ENCODE measurements around the gene NKAIN1. TPM values are rescaled to one million over a fixed set of nuclear protein-coding genes. Genes with fewer than 3 reads are reported as not detected.
A peak's percentile ranks its signal among the peaks of the same experiment; 100 is the strongest.
"Not testable (repeated sequence)": the region's sequence is repeated elsewhere in the genome, so short reads cannot be mapped to it uniquely, and the experiment has no call there.

NKAIN1 gene
- total RNA-seq, 5 donors from 2014 or later (not counting 1 experiment from before 2014, with no cell fraction given) = 0.13 TPM; not detected in 4

GRCh38 chr1:31266547-31266946 lies 26.9 kb upstream of the NKAIN1 start:
- POLR2A ChIA-PET = interaction anchor here in 1 of 2 donors (1.1 kb wide), 1 partner anchor 30 kb away, joined by 3 read pairs; the partner anchor contains the start of genes SNRNP40 and ZCCHC17
- Mint-ChIP-seq H3K27ac (no peak overlapping the region), H3K4me1 (no peaks in the 10 kb centered on the region)

DNA sequence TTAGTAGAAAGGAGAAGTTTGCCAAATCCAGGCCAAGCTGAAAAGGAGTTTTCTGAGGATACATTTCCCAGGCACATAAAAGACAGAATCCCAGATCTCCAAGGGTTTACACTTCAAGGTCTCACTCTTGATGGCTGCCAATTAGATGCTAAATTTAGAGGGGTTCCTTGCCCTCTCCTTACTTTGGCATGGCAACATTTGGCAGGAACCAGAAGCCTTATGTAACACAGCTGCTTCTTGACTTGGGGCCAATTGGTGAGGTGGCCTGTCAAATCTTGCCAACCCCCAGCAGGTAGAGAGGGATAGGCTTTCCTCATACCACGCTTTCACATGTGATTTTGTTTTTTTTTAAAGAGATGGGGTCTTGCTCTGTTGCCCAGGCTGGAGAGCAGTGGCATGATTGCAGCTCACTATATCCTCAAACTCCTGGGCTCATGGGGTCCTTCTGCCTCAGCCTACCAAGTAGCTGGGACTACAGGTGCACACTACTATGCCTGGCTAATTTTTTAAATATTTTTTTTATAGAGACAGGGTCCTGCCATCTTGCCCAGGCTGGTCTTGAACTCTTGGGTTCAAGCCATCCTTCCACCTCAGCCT lies 25.2 kb upstream of the NKAIN1 start:
- WGBS (ENCODE audit: insufficient coverage) = no CpG with 5 or more reads among the region's 1 CpG
- no peak for DNase-seq
- Mint-ChIP-seq H3K27ac (peak overlapping the region in 1 of 2 donors; percentile 34), H3K9me3 (no peaks in the 10 kb centered on the region), H3K27me3 (no peaks in the 10 kb centered on the region), H3K36me3 (peaks cover 61% of the 10 kb centered on the region), H3K4me3 (no peak overlapping the region), H3K4me1 (no peaks in the 10 kb centered on the region)
- ChIA-PET POLR2A (no interaction called here), CTCF (no interaction called here)
- no peak for ATAC-seq (replicated peaks in 1 of 4)
- no peak overlapping the region for H3K4me3 ChIP-seq (ENCODE audit: control insufficient read depth in 1 of 2, extremely low read depth in 1 of 2, low read length in 1 of 2)
- peaks cover 16 to 70% of the 10 kb centered on the region in 2 donors for H3K36me3 ChIP-seq (ENCODE audit: control insufficient read depth in 2 of 2, extremely low read depth in 1 of 2, insufficient read depth in 1 of 2, low read length in 1 of 2)
- H3K27ac ChIP-seq (ENCODE audit: low read length) = no peak overlapping the region
- H3K27me3 ChIP-seq (replicated peaks in 1 of 2; ENCODE audit: control insufficient read depth in 2 of 2, extremely low read depth in 1 of 2, insufficient read depth in 2 of 2, low read length in 1 of 2) = no peaks in the 10 kb centered on the region
- no peaks in the 10 kb centered on the region for H3K4me1 ChIP-seq (ENCODE audit: control insufficient read depth in 1 of 2, extremely low read depth in 1 of 2, insufficient read depth in 2 of 2, low read length in 2 of 2)
- H3K9me3 ChIP-seq = no peaks in the 10 kb centered on the region

More at GRCh38 chr1:31266547-31266946, 26.9 kb upstream of the NKAIN1 start:
- CTCF ChIA-PET = no interaction called here
- Mint-ChIP-seq H3K27me3 (no peaks in the 10 kb centered on the region), H3K4me3 (no peak overlapping the region), H3K36me3 (peaks cover 64% of the 10 kb centered on the region), H3K9me3 (no peaks in the 10 kb centered on the region)
- WGBS (ENCODE audit: insufficient coverage) = 80% methylated on average over 1 of the region's 2 CpGs
- ATAC-seq (replicated peaks in 1 of 4) (no peak), DNase-seq (no peak)
- Histone ChIP-seq H3K9me3 (no peaks in the 10 kb centered on the region), H3K27me3 (replicated peaks in 1 of 2; ENCODE audit: control insufficient read depth in 2 of 2, extremely low read depth in 1 of 2, insufficient read depth in 2 of 2, low read length in 1 of 2) (no peaks in the 10 kb centered on the region), H3K36me3 (ENCODE audit: control insufficient read depth in 2 of 2, extremely low read depth in 1 of 2, insufficient read depth in 1 of 2, low read length in 1 of 2) (peaks cover 11 to 72% of the 10 kb centered on the region in 2 donors), H3K4me3 (ENCODE audit: control insufficient read depth in 1 of 2, extremely low read depth in 1 of 2, low read length in 1 of 2) (no peak overlapping the region), H3K27ac (ENCODE audit: low read length) (no peak overlapping the region), H3K4me1 (ENCODE audit: control insufficient read depth in 1 of 2, extremely low read depth in 1 of 2, insufficient read depth in 2 of 2, low read length in 2 of 2) (no peaks in the 10 kb centered on the region)

- Mint-ChIP-seq H3K9me3 (no peaks in the 10 kb centered on the region), H3K27me3 (no peaks in the 10 kb centered on the region), H3K36me3 (peaks cover 59% of the 10 kb centered on the region), H3K27ac (no peak overlapping the region), H3K4me1 (no peaks in the 10 kb centered on the region), H3K4me3 (no peak overlapping the region)
- WGBS (ENCODE audit: insufficient coverage) = no CpG with 5 or more reads among the region's 3 CpGs
- H3K4me3 ChIP-seq (ENCODE audit: control insufficient read depth in 1 of 2, extremely low read depth in 1 of 2, low read length in 1 of 2) = no peak overlapping the region
- no peaks in the 10 kb centered on the region for H3K4me1 ChIP-seq (ENCODE audit: control insufficient read depth in 1 of 2, extremely low read depth in 1 of 2, insufficient read depth in 2 of 2, low read length in 2 of 2)
- H3K27me3 ChIP-seq (replicated peaks in 1 of 2; ENCODE audit: control insufficient read depth in 2 of 2, extremely low read depth in 1 of 2, insufficient read depth in 2 of 2, low read length in 1 of 2) = no peaks in the 10 kb centered on the region
- no peaks in the 10 kb centered on the region for H3K9me3 ChIP-seq
- CTCF ChIA-PET = interaction anchor here (0.6 to 1.1 kb wide), 3 partner anchors 82 to 275 kb away, joined by 3 to 9 read pairs (median 3); no protein-coding TSS in a partner anchor
- peaks cover 16 to 69% of the 10 kb centered on the region in 2 donors for H3K36me3 ChIP-seq (ENCODE audit: control insufficient read depth in 2 of 2, extremely low read depth in 1 of 2, insufficient read depth in 1 of 2, low read length in 1 of 2)
- ATAC-seq (replicated peaks in 1 of 4) (no peak), DNase-seq (no peak)
- H3K27ac ChIP-seq (ENCODE audit: low read length) = no peak overlapping the region
- POLR2A ChIA-PET = no interaction called here
These were observed 23.7 kb upstream of the NKAIN1 start for GRCh38 chr1:31263408-31263807.

DNA sequence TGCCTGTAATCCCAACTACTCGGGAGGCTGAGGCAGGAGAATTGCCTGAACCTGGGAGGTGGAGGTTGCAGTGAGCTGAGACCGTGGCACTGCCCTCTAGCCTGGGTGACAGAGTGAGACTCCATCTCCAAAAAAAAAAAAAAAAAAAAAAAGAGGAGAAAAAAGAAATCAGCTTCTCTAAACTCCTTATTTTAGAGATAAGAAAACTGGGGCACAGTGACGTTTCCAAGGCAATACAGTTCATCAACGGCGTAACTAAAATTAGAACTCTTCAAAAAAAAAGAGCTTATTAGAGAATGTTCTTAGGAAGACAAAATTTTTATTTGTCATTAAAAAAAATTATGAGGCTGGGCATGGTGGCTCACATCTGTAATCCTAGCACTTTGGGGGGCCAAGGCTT lies 22.7 kb upstream of the NKAIN1 start:
- H3K4me3 ChIP-seq (ENCODE audit: control insufficient read depth in 1 of 2, extremely low read depth in 1 of 2, low read length in 1 of 2); H3K27ac ChIP-seq (ENCODE audit: low read length); H3K9me3 ChIP-seq; H3K27me3 Mint-ChIP-seq; POLR2A ChIA-PET; H3K27me3 ChIP-seq (replicated peaks in 1 of 2; ENCODE audit: control insufficient read depth in 2 of 2, extremely low read depth in 1 of 2, insufficient read depth in 2 of 2, low read length in 1 of 2); H3K4me1 ChIP-seq (ENCODE audit: control insufficient read depth in 1 of 2, extremely low read depth in 1 of 2, insufficient read depth in 2 of 2, low read length in 2 of 2); ATAC-seq (replicated peaks in 1 of 4); DNase-seq; H3K4me3 Mint-ChIP-seq; H3K9me3 Mint-ChIP-seq; H3K27ac Mint-ChIP-seq; H3K4me1 Mint-ChIP-seq; CTCF ChIA-PET: not testable (repeated sequence)
- no CpG with 5 or more reads among the region's 5 CpGs for WGBS (ENCODE audit: insufficient coverage)
- H3K36me3 Mint-ChIP-seq = peaks cover 66% of the 10 kb centered on the region
- H3K36me3 ChIP-seq (ENCODE audit: control insufficient read depth in 2 of 2, extremely low read depth in 1 of 2, insufficient read depth in 1 of 2, low read length in 1 of 2) = peaks cover 12 to 72% of the 10 kb centered on the region in 2 donors

DNA sequence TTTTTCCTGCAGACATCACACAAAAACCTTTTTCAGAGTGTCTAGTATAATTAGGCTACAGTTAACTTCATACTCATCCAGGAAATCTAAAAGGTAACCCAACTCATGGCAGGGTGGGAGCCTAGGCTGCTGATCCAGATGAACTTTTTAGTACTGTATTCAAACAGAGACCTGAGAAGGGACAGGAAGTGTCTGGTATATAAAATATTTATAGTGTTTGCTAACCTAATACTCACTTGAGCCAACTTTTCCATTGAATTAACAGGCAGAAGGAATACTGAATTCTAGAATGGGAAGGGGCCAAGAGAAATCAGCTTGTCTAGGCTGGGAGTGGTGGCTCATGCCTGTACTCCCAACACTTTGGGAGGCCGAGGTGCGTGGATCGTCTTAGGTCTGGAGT lies 22.2 kb upstream of the NKAIN1 start:
- ATAC-seq (replicated peaks in 1 of 4) (no peak), DNase-seq (no peak)
- Mint-ChIP-seq H3K9me3 (no peaks in the 10 kb centered on the region), H3K27ac (no peak overlapping the region), H3K4me3 (no peak overlapping the region), H3K4me1 (no peaks in the 10 kb centered on the region), H3K27me3 (no peaks in the 10 kb centered on the region), H3K36me3 (peaks cover 66% of the 10 kb centered on the region)
- WGBS (ENCODE audit: insufficient coverage) = no CpG with 5 or more reads among the region's 3 CpGs
- Histone ChIP-seq H3K27me3 (replicated peaks in 1 of 2; ENCODE audit: control insufficient read depth in 2 of 2, extremely low read depth in 1 of 2, insufficient read depth in 2 of 2, low read length in 1 of 2) (no peaks in the 10 kb centered on the region), H3K27ac (ENCODE audit: low read length) (no peak overlapping the region), H3K4me1 (ENCODE audit: control insufficient read depth in 1 of 2, extremely low read depth in 1 of 2, insufficient read depth in 2 of 2, low read length in 2 of 2) (no peaks in the 10 kb centered on the region), H3K9me3 (no peaks in the 10 kb centered on the region), H3K36me3 (ENCODE audit: control insufficient read depth in 2 of 2, extremely low read depth in 1 of 2, insufficient read depth in 1 of 2, low read length in 1 of 2) (peaks cover 12 to 72% of the 10 kb centered on the region in 2 donors), H3K4me3 (ENCODE audit: control insufficient read depth in 1 of 2, extremely low read depth in 1 of 2, low read length in 1 of 2) (no peak overlapping the region)
- POLR2A ChIA-PET = no interaction called here
- CTCF ChIA-PET = no interaction called here

DNA sequence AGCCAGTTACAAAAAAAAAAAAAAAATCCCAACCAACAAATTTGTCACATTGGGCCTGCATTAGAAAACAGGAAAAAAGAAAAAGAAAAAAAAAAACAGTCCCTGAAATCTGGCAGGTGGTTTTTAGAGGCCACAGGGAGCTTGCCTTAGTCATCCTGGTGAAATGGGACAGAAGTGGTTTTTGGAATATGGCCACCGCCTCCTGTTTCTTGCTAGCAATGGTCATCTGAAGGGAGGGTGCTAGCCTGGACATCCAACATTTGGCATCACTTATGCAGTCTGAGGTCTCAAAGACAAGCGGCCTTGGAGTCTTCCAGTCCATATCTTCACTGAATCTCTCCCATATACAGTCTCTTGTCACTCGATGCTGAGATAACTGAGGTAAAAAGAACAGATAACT lies 20.1 kb upstream of the NKAIN1 start:
- Histone ChIP-seq H3K36me3 (ENCODE audit: control insufficient read depth in 2 of 2, extremely low read depth in 1 of 2, insufficient read depth in 1 of 2, low read length in 1 of 2) (peaks cover 8 to 54% of the 10 kb centered on the region in 2 donors), H3K4me3 (ENCODE audit: control insufficient read depth in 1 of 2, extremely low read depth in 1 of 2, low read length in 1 of 2) (no peak overlapping the region), H3K27ac (ENCODE audit: low read length) (no peak overlapping the region), H3K9me3 (no peaks in the 10 kb centered on the region), H3K27me3 (replicated peaks in 1 of 2; ENCODE audit: control insufficient read depth in 2 of 2, extremely low read depth in 1 of 2, insufficient read depth in 2 of 2, low read length in 1 of 2) (no peaks in the 10 kb centered on the region), H3K4me1 (ENCODE audit: control insufficient read depth in 1 of 2, extremely low read depth in 1 of 2, insufficient read depth in 2 of 2, low read length in 2 of 2) (no peaks in the 10 kb centered on the region)
- DNase-seq (no peak), ATAC-seq (replicated peaks in 1 of 4) (no peak)
- Mint-ChIP-seq H3K4me1 (no peaks in the 10 kb centered on the region), H3K4me3 (no peak overlapping the region), H3K36me3 (peaks cover 48% of the 10 kb centered on the region), H3K27ac (no peak overlapping the region), H3K27me3 (no peaks in the 10 kb centered on the region), H3K9me3 (no peaks in the 10 kb centered on the region)
- WGBS (ENCODE audit: insufficient coverage) = 100% methylated on average over 1 of the region's 3 CpGs
- ChIA-PET CTCF (no interaction called here), POLR2A (no interaction called here)

DNA sequence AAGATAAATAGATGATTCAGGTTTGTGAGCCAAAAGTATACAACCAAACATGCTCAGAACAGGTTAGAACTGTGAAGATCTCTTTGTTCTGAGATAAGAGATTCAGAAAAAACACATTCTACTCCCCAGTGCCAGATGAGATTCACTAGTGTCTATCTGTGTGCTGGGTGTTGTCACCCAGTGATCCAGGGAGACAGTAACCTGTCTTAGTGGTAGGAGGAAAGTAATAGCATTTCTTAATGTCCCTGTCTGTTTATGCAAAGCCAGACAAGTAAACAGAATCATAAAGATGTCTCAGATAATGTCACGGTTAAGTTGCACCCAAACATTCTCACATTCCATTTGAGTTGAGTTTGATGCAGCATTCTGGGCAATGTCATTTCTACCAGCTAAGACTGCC lies 18.9 kb upstream of the NKAIN1 start:
- H3K36me3 ChIP-seq (ENCODE audit: control insufficient read depth in 2 of 2, extremely low read depth in 1 of 2, insufficient read depth in 1 of 2, low read length in 1 of 2) = peaks cover 4 to 47% of the 10 kb centered on the region in 2 donors
- Mint-ChIP-seq H3K36me3 (peaks cover 42% of the 10 kb centered on the region), H3K4me1 (no peaks in the 10 kb centered on the region)

More for the DNA sequence above, 18.9 kb upstream of the NKAIN1 start:
- DNase-seq (no peak), ATAC-seq (replicated peaks in 1 of 4) (no peak)
- no peaks in the 10 kb centered on the region for H3K4me1 ChIP-seq (ENCODE audit: control insufficient read depth in 1 of 2, extremely low read depth in 1 of 2, insufficient read depth in 2 of 2, low read length in 2 of 2)
- Mint-ChIP-seq H3K27me3 (no peaks in the 10 kb centered on the region), H3K27ac (no peak overlapping the region), H3K9me3 (no peaks in the 10 kb centered on the region), H3K4me3 (no peak overlapping the region)
- CTCF ChIA-PET = no interaction called here
- no peaks in the 10 kb centered on the region for H3K27me3 ChIP-seq (replicated peaks in 1 of 2; ENCODE audit: control insufficient read depth in 2 of 2, extremely low read depth in 1 of 2, insufficient read depth in 2 of 2, low read length in 1 of 2)
- H3K9me3 ChIP-seq = no peaks in the 10 kb centered on the region
- POLR2A ChIA-PET = no interaction called here
- no CpG with 5 or more reads among the region's 1 CpG for WGBS (ENCODE audit: insufficient coverage)
- H3K27ac ChIP-seq (ENCODE audit: low read length) = no peak overlapping the region
- no peak overlapping the region for H3K4me3 ChIP-seq (ENCODE audit: control insufficient read depth in 1 of 2, extremely low read depth in 1 of 2, low read length in 1 of 2)
